ENCODE measurements around the gene IGFL4.

DNA sequence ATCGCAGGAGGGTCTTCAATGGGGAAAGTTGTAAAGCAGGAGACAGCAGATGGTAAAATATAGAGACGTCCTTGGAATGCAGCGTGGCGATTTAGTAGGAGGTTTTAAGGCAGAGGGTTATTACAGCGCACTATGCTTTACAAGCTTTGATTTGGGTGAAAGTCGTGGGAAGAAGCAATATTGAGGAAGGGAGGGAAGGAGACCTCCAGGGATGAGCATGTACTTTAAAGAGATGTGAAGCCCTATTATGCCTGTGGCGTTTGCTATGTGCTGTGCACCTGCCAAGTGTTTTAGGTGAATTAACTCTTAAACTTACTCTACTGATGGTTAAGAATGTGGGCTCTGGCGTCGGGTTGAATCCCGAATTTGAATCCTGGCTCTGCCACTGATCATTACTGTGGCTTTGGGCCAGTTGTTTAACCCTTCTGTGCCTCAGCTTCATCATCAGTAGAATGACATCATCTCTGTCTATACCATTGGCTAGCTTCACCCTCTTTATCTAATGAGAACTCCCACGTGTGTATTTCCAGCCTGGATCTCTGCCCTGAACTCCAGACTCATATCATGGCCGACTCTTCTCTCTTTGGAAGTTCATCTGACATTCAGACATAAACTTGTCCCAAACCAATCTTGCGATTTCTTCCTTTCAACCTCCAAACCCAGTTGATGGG is 45.0 kb downstream of the IGFL4 start:
- TF ChIP-seq EZH2 (IDR thresholded peaks at IDR 0.05; ENCODE audit: borderline replicate concordance, low read depth, low read length, severe bottlenecking) = no peak
- TF ChIP-seq, protein P1, sequence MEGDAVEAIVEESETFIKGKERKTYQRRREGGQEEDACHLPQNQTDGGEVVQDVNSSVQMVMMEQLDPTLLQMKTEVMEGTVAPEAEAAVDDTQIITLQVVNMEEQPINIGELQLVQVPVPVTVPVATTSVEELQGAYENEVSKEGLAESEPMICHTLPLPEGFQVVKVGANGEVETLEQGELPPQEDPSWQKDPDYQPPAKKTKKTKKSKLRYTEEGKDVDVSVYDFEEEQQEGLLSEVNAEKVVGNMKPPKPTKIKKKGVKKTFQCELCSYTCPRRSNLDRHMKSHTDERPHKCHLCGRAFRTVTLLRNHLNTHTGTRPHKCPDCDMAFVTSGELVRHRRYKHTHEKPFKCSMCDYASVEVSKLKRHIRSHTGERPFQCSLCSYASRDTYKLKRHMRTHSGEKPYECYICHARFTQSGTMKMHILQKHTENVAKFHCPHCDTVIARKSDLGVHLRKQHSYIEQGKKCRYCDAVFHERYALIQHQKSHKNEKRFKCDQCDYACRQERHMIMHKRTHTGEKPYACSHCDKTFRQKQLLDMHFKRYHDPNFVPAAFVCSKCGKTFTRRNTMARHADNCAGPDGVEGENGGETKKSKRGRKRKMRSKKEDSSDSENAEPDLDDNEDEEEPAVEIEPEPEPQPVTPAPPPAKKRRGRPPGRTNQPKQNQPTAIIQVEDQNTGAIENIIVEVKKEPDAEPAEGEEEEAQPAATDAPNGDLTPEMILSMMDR (IDR thresholded peaks at IDR 0.05; ENCODE audit: borderline replicate concordance, extremely low read depth, low read length, poor library complexity, severe bottlenecking) = no peak

Data from DND-41 (cell line).